Measurements from ENCODE around the gene AP3S1.

AP3S1 gene

GRCh38 chr5:115841382-115842088 is at the start of gene AP3S1, which contains the start of gene ATG12:
Gene AP3S1 (plus strand): TSS chr5:115841935. CDS start chr5:115842038, 103 bp downstream.
Gene ATG12 (minus strand): TSS chr5:115841565. CDS start chr5:115841552, 13 bp downstream.
- Histone ChIP-seq H3K27me3 (no peaks in the 10 kb centered on the region), H3K27ac (peak within 1 kb of the TSS; percentile 98), H3K4me1 (ENCODE audit: control insufficient read depth in 1 of 2, insufficient read depth in 1 of 2, low read depth in 1 of 2, low read length in 1 of 2) (peaks cover 62 to 69% of the 10 kb centered on the region in 2 experiments), H3K4me3 (ENCODE audit: low read depth in 1 of 2, low read length in 1 of 2) (peak within 1 kb of the TSS; percentile 96 to 99), H3K36me3 (peaks cover 17% of the 10 kb centered on the region), H3K9me3 (no peaks in the 10 kb centered on the region)
- no peak for TF ChIP-seq CTCF (IDR thresholded peaks at IDR 0.05)

GRCh38 chr5:115795700-115796099 is 46.0 kb upstream of the AP3S1 start:
- Histone ChIP-seq H3K4me3 (ENCODE audit: low read depth in 1 of 2, low read length in 1 of 2) (no peak overlapping the region), H3K4me1 (ENCODE audit: control insufficient read depth in 1 of 2, insufficient read depth in 1 of 2, low read depth in 1 of 2, low read length in 1 of 2) (peaks cover 6 to 7% of the 10 kb centered on the region in 2 experiments), H3K36me3 (no peaks in the 10 kb centered on the region), H3K9me3 (no peaks in the 10 kb centered on the region), H3K27ac (no peak overlapping the region), H3K27me3 (peaks cover 63% of the 10 kb centered on the region)
- no peak for TF ChIP-seq CTCF (IDR thresholded peaks at IDR 0.05)

GRCh38 chr5:115796656-115797055 is 45.1 kb upstream of the AP3S1 start:
- Histone ChIP-seq H3K27me3 (peaks cover 56% of the 10 kb centered on the region), H3K27ac (no peak overlapping the region), H3K36me3 (no peaks in the 10 kb centered on the region), H3K4me3 (ENCODE audit: low read depth in 1 of 2, low read length in 1 of 2) (no peak overlapping the region), H3K4me1 (ENCODE audit: control insufficient read depth in 1 of 2, insufficient read depth in 1 of 2, low read depth in 1 of 2, low read length in 1 of 2) (peaks cover 6 to 7% of the 10 kb centered on the region in 2 experiments), H3K9me3 (no peaks in the 10 kb centered on the region)
- no peak for TF ChIP-seq CTCF (IDR thresholded peaks at IDR 0.05)

GRCh38 chr5:115798252-115798651 is 43.5 kb upstream of the AP3S1 start:
- TF ChIP-seq CTCF (IDR thresholded peaks at IDR 0.05) = no peak
- Histone ChIP-seq H3K9me3 (no peaks in the 10 kb centered on the region), H3K27me3 (peaks cover 40% of the 10 kb centered on the region), H3K4me1 (ENCODE audit: control insufficient read depth in 1 of 2, insufficient read depth in 1 of 2, low read depth in 1 of 2, low read length in 1 of 2) (peaks cover 6 to 7% of the 10 kb centered on the region in 2 experiments), H3K4me3 (ENCODE audit: low read depth in 1 of 2, low read length in 1 of 2) (no peak overlapping the region), H3K27ac (no peak overlapping the region), H3K36me3 (no peaks in the 10 kb centered on the region)

- Histone ChIP-seq H3K9me3 (no peaks in the 10 kb centered on the region), H3K36me3 (no peaks in the 10 kb centered on the region), H3K4me3 (ENCODE audit: low read depth in 1 of 2, low read length in 1 of 2) (no peak overlapping the region), H3K27ac (no peak overlapping the region), H3K27me3 (peaks cover 32% of the 10 kb centered on the region), H3K4me1 (ENCODE audit: control insufficient read depth in 1 of 2, insufficient read depth in 1 of 2, low read depth in 1 of 2, low read length in 1 of 2) (peaks cover 6 to 7% of the 10 kb centered on the region in 2 experiments)
- TF ChIP-seq CTCF (IDR thresholded peaks at IDR 0.05) = no peak
Measured at GRCh38 chr5:115800108-115800507, 41.6 kb upstream of the AP3S1 start.
